MM.1S (cell line): ENCODE data around the gene MAN1C1.
A peak's percentile ranks its signal among the peaks of the same experiment; 100 is the strongest.

ENCODE experiments used
- DNase-seq: peaks from one replicate; pipeline ENCODE4 v3.0.0-alpha.2; 2015
- H2AFZ ChIP-seq: fragments of 300-600 bp; sonication (generic); 2 replicates; pipeline ENCODE4 v1.6.0; 2016; ENCODE audit warnings: antibody characterized with exemption, low read length
- H3F3A ChIP-seq: fragments of 300-600 bp; sonication (generic); 2 replicates; pipeline ENCODE4 v1.6.1; 2016; ENCODE audit warnings: mild to moderate bottlenecking, antibody characterized with exemption, low read length, moderate library complexity, mixed read lengths; ENCODE audit not compliant: insufficient read depth
- H3K27ac ChIP-seq: fragments of 300-600 bp; sonication (generic); 2 replicates; pipeline ENCODE4 v1.5.1; 2016; ENCODE audit warnings: mild to moderate bottlenecking, low read length
- H3K27me3 ChIP-seq: fragments of 300-600 bp; sonication (generic); replicated peaks from 2 replicates; pipeline ENCODE4 v1.6.0; 2016; ENCODE audit warnings: low read length; ENCODE audit not compliant: insufficient read depth
- H3K36me3 ChIP-seq: fragments of 300-600 bp; sonication (generic); replicated peaks from 2 replicates; pipeline ENCODE4 v1.6.1; 2016; ENCODE audit warnings: mild to moderate bottlenecking, low read length, mixed read lengths; ENCODE audit not compliant: insufficient read depth
- H3K4me1 ChIP-seq: fragments of 300-600 bp; sonication (generic); 2 replicates; pipeline ENCODE4 v1.6.1; 2016; ENCODE audit warnings: low read length, mixed read lengths
- H3K4me2 ChIP-seq: fragments of 300-600 bp; sonication (generic); 2 replicates; pipeline ENCODE4 v1.6.0; 2016; ENCODE audit warnings: low read depth, low read length
- H3K4me3 ChIP-seq: fragments of 300-600 bp; sonication (generic); 2 replicates; pipeline ENCODE4 v1.5.1; 2016; ENCODE audit warnings: low read length, mixed read lengths
- H3K79me2 ChIP-seq: fragments of 300-600 bp; sonication (generic); 2 replicates; pipeline ENCODE4 v1.6.1; 2016; ENCODE audit warnings: mixed run types, low read length, mixed read lengths
- H3K9ac ChIP-seq: fragments of 300-600 bp; sonication (generic); 2 replicates; pipeline ENCODE4 v1.6.1; 2016; ENCODE audit warnings: low read length, mixed read lengths
- H3K9me2 ChIP-seq: fragments of 300-600 bp; sonication (generic); replicated peaks from 2 replicates; pipeline ENCODE4 v1.6.1; 2016; ENCODE audit warnings: mild to moderate bottlenecking, low read length, mixed read lengths; ENCODE audit not compliant: insufficient read depth
- H3K9me3 ChIP-seq: fragments of 300-600 bp; sonication (generic); replicated peaks from 2 replicates; pipeline ENCODE4 v1.6.1; 2016; ENCODE audit warnings: mild to moderate bottlenecking, low read length, mixed read lengths; ENCODE audit not compliant: insufficient read depth
- H4K20me1 ChIP-seq: fragments of 300-600 bp; sonication (generic); 2 replicates; pipeline ENCODE4 v1.6.1; 2016; ENCODE audit warnings: mild to moderate bottlenecking, low read length, moderate library complexity, mixed read lengths; ENCODE audit not compliant: insufficient read depth
- CTCF ChIP-seq: fragments of 300-600 bp; sonication (generic); IDR thresholded peaks from 2 replicates; pipeline ENCODE4 v1.5.1; 2016; ENCODE audit warnings: antibody characterized with exemption, low read length, mixed read lengths
- EZH2 ChIP-seq: fragments of 300-600 bp; sonication (generic); optimal IDR thresholded peaks from 2 replicates; pipeline ENCODE3; 2017; ENCODE audit warnings: low read depth, mild to moderate bottlenecking, antibody characterized with exemption, low read length, mixed read lengths
- EZH2phosphoT487 ChIP-seq: fragments of 300-600 bp; sonication (generic); IDR thresholded peaks from 2 replicates; pipeline ENCODE4 v1.6.1; 2018; ENCODE audit warnings: antibody characterized with exemption, low read length

MAN1C1 gene

GRCh38 chr1:25623007-25623406, 6.4 kb downstream of the MAN1C1 start:
- H3K27me3 ChIP-seq = no peaks in the 10 kb centered on the region
- no peaks in the 10 kb centered on the region for H3K9me2 ChIP-seq
- H3K79me2 ChIP-seq = peaks cover 52% of the 10 kb centered on the region
- peaks cover 54% of the 10 kb centered on the region for H3K4me1 ChIP-seq
- no peaks in the 10 kb centered on the region for H4K20me1 ChIP-seq
- no peak overlapping the region for H3K9ac ChIP-seq
- no peaks in the 10 kb centered on the region for H3K9me3 ChIP-seq
- peaks cover 26% of the 10 kb centered on the region for H3F3A ChIP-seq
- DNase-seq = no peak
- no peaks in the 10 kb centered on the region for H3K36me3 ChIP-seq
- H3K4me2 ChIP-seq = no peak overlapping the region
- H3K27ac ChIP-seq = no peak overlapping the region
- no peak overlapping the region for H2AFZ ChIP-seq
- TF ChIP-seq EZH2 (no peak), EZH2phosphoT487 (no peak), CTCF (no peak)
- H3K4me3 ChIP-seq = no peak overlapping the region

- H3K79me2 ChIP-seq = peaks cover 56% of the 10 kb centered on the region
- no peak for TF ChIP-seq EZH2
- no peak for TF ChIP-seq EZH2phosphoT487
- no peak for TF ChIP-seq CTCF
Observed at GRCh38 chr1:25623731-25624130, 7.1 kb downstream of the MAN1C1 start.

GRCh38 chr1:25624156-25624555, 7.6 kb downstream of the MAN1C1 start:
- H3K4me1 ChIP-seq = peaks cover 47% of the 10 kb centered on the region
- H3F3A ChIP-seq = peaks cover 14% of the 10 kb centered on the region
- DNase-seq = peak; percentile 19
- no peak overlapping the region for H3K4me3 ChIP-seq
- TF ChIP-seq EZH2phosphoT487 (no peak), EZH2 (no peak), CTCF (no peak)
- no peaks in the 10 kb centered on the region for H4K20me1 ChIP-seq
- no peaks in the 10 kb centered on the region for H3K36me3 ChIP-seq
- H2AFZ ChIP-seq = no peak overlapping the region
- H3K4me2 ChIP-seq = no peak overlapping the region
- no peaks in the 10 kb centered on the region for H3K27me3 ChIP-seq
- 0 out of 2 replicates have a peak overlapping the region, but pooled peaks have one; percentile 3 for H3K27ac ChIP-seq
- no peaks in the 10 kb centered on the region for H3K9me2 ChIP-seq
- H3K79me2 ChIP-seq = peaks cover 59% of the 10 kb centered on the region
- H3K9me3 ChIP-seq = no peaks in the 10 kb centered on the region
- H3K9ac ChIP-seq = no peak overlapping the region

More at GRCh38 chr1:25623731-25624130, 7.1 kb downstream of the MAN1C1 start:
- Histone ChIP-seq H3K27ac (0 out of 2 replicates have a peak overlapping the region, but pooled peaks have one; percentile 3), H3K9me2 (no peaks in the 10 kb centered on the region), H3K27me3 (no peaks in the 10 kb centered on the region), H3K36me3 (no peaks in the 10 kb centered on the region), H2AFZ (no peak overlapping the region), H4K20me1 (no peaks in the 10 kb centered on the region), H3K4me2 (no peak overlapping the region), H3K4me3 (no peak overlapping the region), H3F3A (peaks cover 19% of the 10 kb centered on the region), H3K4me1 (peaks cover 47% of the 10 kb centered on the region), H3K9me3 (no peaks in the 10 kb centered on the region), H3K9ac (no peak overlapping the region)
- DNase-seq = no peak
